Kidney capillary endothelial cell (primary cell): Measurements from ENCODE around the gene ELMO1.

Experiments used
- DNase-seq: peaks from one replicate; pipeline ENCODE4 v3.0.0-alpha.2; 2018; ENCODE audit warnings: low spot score

Gene ELMO1

DNA sequence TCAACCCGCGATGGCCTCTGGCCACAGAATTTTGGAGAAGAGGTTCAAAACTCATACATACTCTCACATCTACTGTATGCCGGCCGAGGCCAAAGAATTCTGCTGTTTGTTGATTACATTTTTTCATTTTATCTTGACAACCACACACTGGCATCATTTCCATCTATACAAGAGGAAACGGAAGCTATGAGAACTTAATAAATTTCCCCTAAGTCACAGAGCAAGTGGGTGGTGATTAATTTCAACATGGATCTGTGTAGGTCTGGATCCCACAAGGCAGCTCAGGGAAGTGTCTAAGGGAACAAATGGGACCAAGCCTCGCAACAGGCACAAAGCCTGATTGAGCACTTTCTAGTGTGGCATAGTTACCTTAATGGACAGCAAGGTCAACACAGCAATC lies 18.0 kb downstream of the ELMO1 start:
- no peak for DNase-seq

DNA sequence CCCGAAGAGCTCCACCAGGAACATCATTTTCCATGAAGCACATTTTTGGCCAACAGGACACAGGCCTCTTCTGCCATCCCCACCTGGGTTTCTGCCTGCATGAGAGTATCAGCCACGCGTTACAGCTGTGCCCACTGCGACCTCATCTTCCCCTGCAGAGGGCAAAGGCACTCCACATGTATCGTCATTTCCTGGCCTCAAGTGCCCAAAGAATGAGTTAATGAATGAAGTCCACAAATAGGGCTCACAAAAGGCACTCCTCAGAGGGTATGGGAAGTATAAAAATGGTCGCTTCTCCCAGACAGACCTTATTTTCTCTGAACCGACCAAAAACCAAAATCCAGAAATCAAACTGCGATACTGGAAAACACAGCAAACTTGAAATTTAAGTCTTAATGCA lies 18.5 kb downstream of the ELMO1 start:
- no peak for DNase-seq

DNA sequence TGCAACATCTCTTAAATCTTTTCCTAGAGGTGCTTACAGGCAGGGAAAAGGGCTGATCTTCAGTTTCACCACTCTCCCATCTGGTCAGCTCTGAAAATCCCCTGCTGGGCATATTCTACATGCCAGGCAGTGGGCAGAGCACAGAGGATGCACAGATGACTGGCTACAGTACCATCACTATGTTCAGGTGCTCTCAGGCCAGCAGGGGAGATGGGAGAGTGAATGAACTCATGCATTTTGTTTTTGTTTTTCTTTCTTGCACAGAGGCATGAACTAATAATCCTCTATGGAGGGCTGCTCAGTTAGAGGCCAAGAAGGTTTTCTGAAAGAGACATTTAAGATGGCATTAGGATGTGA lies 19.3 kb downstream of the ELMO1 start:
- no peak for DNase-seq

DNA sequence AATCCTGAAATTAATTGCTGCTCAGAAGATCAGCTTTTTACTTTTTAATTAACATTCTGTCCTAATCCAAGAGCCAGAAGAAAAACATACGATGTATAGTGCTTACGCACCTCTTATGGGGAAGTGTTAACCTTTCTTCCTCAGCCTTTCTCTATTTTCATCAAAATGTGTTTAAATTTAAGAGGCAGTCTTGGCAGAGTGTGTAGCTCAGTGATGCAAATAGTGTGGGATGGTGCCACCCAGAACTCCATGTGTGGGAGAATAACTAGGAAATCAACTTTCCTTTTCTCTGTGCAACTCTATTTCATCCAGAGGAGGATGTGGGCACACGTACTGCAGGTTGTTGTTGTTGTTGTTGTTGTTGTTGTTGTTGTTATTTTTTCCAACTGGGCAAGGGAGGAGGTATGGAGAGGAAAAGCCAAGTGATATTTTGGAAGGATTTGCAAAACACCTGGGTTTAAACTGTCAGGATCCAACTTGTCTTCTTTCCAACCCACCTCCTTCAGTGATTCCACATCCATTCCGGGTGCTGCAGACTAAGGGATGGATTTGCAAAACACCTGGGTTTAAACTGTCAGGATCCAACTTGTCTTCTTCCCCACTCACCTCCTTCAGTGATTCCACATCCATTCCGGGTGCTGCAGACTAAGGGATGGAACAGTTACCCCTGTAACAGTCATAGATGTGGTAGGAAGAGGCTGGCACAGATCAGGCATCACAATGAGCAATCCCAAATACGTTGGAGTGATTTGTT lies 19.8 kb downstream of the ELMO1 start:
- DNase-seq = no peak

GRCh38 chr7:37427276-37427940 lies 21.3 kb downstream of the ELMO1 start:
- no peak for DNase-seq

- DNase-seq = no peak
Measured at GRCh38 chr7:37425498-37425897, 23.2 kb downstream of the ELMO1 start.

DNA sequence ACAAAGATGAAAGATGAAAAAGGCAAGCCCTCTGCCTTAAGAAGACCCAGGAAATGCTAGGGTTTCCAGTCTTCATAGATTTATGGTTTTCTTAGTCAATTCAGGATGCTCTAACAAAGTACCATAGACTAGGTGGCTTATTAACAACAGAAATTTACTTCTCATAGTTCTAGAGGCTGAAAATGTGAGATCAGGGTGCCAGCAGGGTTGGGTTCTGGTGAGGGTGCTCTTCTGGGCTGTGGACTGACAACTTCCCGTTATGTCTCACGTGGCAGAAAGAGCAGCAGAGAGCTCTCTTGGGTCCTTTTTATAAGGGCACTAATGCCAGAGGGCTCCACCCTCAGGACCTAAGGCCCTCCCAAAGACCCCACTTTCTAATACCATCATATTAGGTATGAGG lies 23.7 kb downstream of the ELMO1 start:
- no peak for DNase-seq

DNA sequence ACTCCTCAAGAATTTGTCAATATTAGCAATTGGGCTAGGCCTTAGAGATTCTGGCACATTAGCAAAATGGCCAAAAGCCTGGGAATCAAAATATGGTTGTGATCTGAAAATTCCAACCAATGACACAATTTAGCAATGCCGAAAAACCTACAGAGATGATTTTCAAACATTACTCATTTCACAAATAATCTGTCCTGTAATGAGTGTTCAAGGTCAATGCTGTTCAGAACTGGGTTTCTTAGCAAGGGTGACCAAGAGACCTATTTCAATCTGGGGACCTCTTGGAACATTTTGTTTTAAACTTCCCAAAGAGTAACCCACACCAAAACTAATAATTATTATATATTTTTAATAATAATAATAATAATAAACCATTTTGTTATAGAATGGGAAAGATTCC lies 24.1 kb downstream of the ELMO1 start:
- DNase-seq = no peak

DNA sequence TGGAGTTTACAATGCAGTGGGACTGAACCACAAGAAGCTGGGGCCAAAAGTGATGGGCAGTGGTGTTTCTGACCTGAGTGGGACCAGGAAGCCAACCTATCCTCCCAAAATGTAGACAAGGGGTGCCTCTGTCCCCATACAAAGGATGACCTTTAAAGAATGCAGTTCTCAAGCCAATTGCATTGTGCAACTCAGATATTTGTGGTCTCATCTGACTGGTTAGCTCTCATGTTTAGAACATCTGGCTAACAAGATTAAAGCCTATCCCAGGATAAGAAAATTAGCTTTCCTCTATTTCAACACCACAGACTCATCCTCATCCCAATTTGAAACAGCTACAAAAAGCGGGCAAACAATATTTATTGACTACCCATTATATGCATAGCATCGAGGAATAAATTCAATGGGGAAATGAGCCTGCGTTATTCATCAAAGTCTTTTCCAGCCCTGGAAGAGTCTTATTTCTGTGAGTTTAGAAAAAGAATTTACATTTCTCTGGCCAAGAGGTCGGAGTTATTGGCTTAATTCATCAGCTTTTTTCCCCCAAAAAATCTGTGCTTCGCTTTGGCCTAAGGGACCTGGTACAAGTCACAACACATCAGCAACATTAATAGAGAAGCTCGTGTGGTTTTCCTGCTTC lies 26.7 kb downstream of the ELMO1 start:
- no peak for DNase-seq

- no peak for DNase-seq
Measured at GRCh38 chr7:37420946-37421695, 27.5 kb downstream of the ELMO1 start.

- no peak for DNase-seq
Measured at GRCh38 chr7:37419496-37419895, 29.2 kb downstream of the ELMO1 start.

- no peak for DNase-seq
Measured at GRCh38 chr7:37418381-37418780, 30.3 kb downstream of the ELMO1 start.

DNA sequence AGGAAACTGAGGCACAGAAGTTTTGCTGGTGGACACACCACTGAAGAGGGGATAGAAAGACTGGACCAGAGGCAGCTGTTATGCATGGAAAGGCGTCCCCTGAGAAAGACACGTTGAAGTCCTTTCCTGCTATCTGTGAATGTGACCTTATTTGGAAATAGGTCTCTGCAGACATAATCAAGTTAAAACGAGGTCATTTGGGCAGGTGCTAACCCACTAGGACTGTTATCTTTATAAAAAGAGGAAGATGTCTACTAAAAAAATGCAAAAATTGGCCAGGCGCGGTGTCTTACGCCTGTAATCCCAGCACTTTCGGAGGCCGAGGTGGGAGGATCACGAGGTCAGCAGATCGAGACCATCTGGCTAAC lies 31.6 kb downstream of the ELMO1 start:
- no peak for DNase-seq

DNA sequence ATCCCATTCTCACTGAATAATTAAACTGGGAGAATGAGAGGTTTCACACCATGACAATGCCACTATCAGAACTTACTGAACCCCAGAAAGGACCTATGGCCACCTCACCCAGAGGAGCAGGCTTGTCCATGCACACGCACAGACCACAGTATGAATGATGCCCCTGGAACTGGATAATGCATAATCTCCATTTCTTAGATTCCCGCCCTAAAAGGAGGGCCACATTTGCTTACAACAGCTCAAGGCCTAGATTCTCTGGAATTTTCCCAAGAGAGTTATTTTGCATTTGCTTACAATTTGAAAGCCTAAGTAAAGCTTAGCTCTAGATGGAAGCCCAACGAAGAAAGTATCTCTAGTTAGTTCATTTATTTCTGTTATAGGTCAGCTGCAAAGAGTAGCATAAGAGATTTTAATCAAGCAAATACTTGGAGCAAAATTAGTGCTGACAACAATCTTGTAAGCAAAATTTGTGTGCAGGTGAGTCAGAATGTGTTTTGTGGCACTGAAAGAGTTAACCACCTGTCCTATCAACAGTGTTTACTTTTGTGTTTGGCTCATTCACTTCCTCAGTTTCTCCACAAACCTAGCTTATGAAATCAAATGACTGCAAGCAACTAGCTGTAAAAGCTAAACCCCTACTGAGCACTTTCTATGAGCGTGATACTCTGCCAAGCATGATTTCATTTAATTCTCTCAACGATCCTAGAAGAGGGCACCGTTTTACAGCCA lies 32.1 kb downstream of the ELMO1 start:
- DNase-seq = no peak

DNA sequence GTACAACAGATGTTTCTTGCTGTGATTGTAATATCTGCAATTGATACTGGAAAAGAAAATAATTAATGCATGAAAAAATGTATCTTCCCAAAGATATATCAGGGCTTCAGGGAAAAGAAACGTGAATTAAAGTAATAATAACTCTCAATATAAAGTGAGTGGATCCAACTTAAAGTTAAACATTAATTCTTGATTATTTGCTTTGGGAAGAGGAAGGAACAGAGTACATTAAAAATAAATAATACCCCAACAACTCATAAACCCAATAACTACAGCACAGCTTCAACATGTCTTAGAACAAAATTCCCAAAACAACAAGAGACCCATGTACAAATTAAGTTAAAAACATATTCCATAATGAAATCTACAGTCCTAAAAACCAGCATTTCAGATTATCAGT lies 33.0 kb downstream of the ELMO1 start:
- DNase-seq = no peak

GRCh38 chr7:37414352-37414983 lies 34.2 kb downstream of the ELMO1 start:
- no peak for DNase-seq

DNA sequence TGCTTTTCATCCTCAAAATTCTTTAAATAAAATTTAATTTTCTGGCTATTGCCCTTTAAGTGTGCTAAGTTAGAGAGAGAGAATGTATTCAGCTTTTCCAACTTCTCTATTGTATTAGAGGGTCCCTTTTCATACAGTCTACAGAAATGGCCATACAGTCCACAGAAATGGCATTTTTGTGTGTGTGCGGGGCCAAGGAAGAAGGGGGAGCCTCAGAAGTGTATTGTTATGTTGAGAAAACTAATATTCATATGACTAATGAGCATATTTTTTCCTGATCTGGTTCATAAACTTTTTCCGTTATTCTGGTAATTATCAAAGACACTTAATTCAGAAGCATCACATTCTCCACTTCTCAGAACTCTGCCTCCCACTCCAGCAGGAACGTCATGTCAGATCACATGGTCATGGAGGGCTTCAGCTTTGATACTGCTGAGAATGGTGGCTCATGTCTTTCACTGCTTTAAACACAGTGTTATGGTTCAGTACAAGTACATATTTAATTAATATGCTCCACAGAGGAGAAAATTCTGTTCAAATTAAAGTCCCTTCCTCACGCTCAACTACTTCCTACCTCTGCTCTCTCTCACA lies 37.1 kb downstream of the ELMO1 start:
- no peak for DNase-seq

DNA sequence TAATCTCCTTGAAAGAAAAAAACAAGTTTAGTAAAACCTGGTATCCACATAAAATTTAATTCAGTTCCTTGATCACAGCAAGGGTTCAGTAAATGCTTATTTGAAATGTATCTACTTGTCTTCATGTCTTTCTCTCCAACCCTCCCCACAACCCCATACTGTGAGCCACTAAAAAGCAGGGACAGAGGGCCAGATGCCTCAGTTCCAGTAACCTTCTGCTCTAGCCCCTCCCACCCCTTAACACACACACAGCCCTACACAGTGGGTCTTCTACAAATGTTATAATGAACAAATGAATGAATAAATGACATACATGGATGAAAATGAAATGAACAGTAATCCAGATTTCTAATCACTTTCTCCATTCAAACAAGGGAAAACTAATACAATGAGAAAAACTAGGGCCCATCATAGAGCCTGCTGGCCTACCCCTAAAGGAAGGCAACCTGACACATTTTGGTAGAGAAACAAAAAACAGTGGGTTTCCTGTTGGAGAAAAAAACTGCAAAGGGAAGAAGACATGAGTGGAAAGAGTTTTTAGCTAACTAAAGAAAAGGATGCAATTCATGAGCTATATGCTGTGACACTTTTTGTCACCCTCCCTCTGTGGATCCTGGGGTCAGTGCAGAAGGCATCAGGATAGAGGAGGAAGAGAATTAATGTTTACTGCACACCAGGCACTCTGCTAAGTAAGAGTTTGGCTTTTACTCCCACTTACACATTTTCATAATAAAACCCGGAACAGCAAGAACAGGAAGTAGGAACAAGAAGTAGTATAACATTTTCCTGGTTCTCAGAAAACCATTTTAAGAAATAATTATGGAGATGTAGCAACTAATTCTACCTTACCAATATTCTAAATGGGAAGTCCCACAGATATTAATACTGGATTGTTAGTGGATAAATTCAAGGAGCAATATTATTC lies 38.1 kb downstream of the ELMO1 start:
- DNase-seq = no peak

DNA sequence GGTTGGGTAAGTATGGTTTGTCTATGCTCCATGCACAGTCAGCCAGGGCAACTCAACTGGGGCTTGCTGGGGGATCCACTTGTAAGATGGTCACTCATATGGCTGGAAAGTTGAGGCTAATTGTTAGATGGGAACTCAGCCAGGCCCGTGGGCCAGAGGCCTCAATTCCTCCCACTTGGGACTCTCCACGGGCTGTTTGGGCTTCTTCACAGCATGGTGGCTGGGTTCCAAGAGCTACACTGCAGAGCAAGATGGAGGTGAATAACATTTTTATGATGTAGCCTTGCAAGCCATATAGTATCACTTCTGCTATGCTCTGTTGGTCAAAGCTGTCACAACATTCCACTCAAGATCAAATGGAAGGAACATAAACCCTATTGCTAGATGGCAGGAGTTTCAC lies 39.2 kb downstream of the ELMO1 start:
- no peak for DNase-seq
